SU-DHL-6 (cell line): ENCODE data around the gene APCDD1.

Experiments used
- H2AFZ ChIP-seq: fragments of 200-600 bp; sonication (generic); 2 replicates; pipeline ENCODE4 v1.6.1; 2014; ENCODE audit warnings: low read depth, mild to moderate bottlenecking, moderate library complexity, mixed read lengths, antibody characterized with exemption, low read length; ENCODE audit not compliant: severe bottlenecking
- H3F3A ChIP-seq: fragments of 200-600 bp; shearing (Covaris generic); 2 replicates; pipeline ENCODE4 v1.6.0; 2016; ENCODE audit warnings: antibody characterized with exemption, mild to moderate bottlenecking; ENCODE audit not compliant: insufficient read depth
- H3K27ac ChIP-seq: fragments of 200-600 bp; sonication (generic); 2 replicates; pipeline ENCODE4 v1.5.1; 2016; ENCODE audit warnings: low read depth, mild to moderate bottlenecking, low read length, moderate library complexity, mixed read lengths
- H3K27me3 ChIP-seq: fragments of 200-600 bp; sonication (generic), shearing (Covaris generic); 2 replicates; pipeline ENCODE4 v1.6.0; 2014; ENCODE audit warnings: mild to moderate bottlenecking, low read length
- H3K36me3 ChIP-seq: fragments of 200-600 bp; sonication (generic); 2 replicates; pipeline ENCODE4 v1.6.1; 2014; ENCODE audit warnings: mild to moderate bottlenecking, low read length, mixed read lengths
- H3K4me2 ChIP-seq: fragments of 300-600, 200-600 bp; shearing (Covaris generic), sonication (generic); 2 replicates; pipeline ENCODE4 v1.6.0; 2014; ENCODE audit warnings: low read length, low read depth, mild to moderate bottlenecking; ENCODE audit not compliant: poor library complexity, severe bottlenecking
- H3K4me3 ChIP-seq: fragments of 200-600 bp; sonication (generic); 2 replicates; pipeline ENCODE4 v1.5.1; 2014; ENCODE audit warnings: antibody characterized with exemption, low read length, mild to moderate bottlenecking, mixed read lengths; ENCODE audit not compliant: insufficient read depth, poor library complexity, severe bottlenecking
- H3K79me2 ChIP-seq: fragments of 200-600 bp; sonication (generic); 2 replicates; pipeline ENCODE4 v1.6.1; 2014; ENCODE audit warnings: mild to moderate bottlenecking, low read length, moderate library complexity; ENCODE audit not compliant: insufficient read depth
- H3K9ac ChIP-seq: fragments of 200-600 bp; sonication (generic); 2 replicates; pipeline ENCODE4 v1.7.0; 2014; ENCODE audit warnings: mild to moderate bottlenecking, low read length
- H3K9me2 ChIP-seq: fragments of 200-600 bp; sonication (generic); replicated peaks from 2 replicates; pipeline ENCODE4 v1.6.1; 2014; ENCODE audit warnings: low read length; ENCODE audit not compliant: insufficient read depth
- H3K9me3 ChIP-seq: fragments of 200-600 bp; sonication (generic); 2 replicates; pipeline ENCODE4 v1.6.1; 2014; ENCODE audit warnings: low read length, mixed read lengths; ENCODE audit not compliant: insufficient read depth
- H4K20me1 ChIP-seq: fragments of 200-600 bp; sonication (generic); 2 replicates; pipeline ENCODE4 v1.6.1; 2014; ENCODE audit warnings: low read depth, mild to moderate bottlenecking, antibody characterized with exemption, low read length, moderate library complexity, mixed read lengths
- EZH2phosphoT487 ChIP-seq: fragments of 200-600 bp; sonication (generic), shearing (Covaris generic); conservative IDR thresholded peaks from 2 replicates; pipeline ENCODE4 v1.6.1; 2018; ENCODE audit warnings: mild to moderate bottlenecking, antibody characterized with exemption, low read length, moderate library complexity, mixed read lengths
- TF ChIP-seq, protein P1 (sequence below): fragments of 200-600 bp; sonication (generic); IDR thresholded peaks from one replicate; pipeline ENCODE4 v1.5.1; 2017; ENCODE audit warnings: antibody characterized with exemption, mild to moderate bottlenecking, low read length, moderate library complexity; ENCODE audit not compliant: insufficient read depth, poor library complexity, severe bottlenecking

APCDD1 gene

DNA sequence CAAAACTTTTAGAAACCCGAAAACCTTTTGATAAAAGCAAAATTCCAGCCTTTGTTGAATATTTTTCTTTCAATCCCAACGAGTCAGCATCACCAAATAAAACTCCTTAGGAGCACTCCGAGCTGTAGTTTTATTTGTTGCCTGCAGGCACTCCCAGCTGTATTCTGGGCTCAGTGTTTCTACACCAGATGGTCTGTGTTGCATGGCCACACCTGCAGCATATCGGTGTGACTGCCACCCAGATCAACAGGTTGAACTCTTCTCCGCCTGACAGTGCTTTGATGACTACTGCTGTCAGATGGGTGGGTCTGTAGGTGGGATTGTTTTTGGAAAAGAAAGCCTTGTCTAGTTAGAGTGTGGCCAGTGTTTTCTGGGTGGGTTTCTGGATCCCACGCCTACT is 32.7 kb downstream of the APCDD1 start:
- H3K4me2 ChIP-seq, result no peak overlapping the region
- H3K27ac ChIP-seq, result no peak overlapping the region
- H3K27me3 ChIP-seq, result no peaks in the 10 kb centered on the region
- no peak overlapping the region for H2AFZ ChIP-seq
- no peak overlapping the region for H3K4me3 ChIP-seq
- TF ChIP-seq, protein P1, sequence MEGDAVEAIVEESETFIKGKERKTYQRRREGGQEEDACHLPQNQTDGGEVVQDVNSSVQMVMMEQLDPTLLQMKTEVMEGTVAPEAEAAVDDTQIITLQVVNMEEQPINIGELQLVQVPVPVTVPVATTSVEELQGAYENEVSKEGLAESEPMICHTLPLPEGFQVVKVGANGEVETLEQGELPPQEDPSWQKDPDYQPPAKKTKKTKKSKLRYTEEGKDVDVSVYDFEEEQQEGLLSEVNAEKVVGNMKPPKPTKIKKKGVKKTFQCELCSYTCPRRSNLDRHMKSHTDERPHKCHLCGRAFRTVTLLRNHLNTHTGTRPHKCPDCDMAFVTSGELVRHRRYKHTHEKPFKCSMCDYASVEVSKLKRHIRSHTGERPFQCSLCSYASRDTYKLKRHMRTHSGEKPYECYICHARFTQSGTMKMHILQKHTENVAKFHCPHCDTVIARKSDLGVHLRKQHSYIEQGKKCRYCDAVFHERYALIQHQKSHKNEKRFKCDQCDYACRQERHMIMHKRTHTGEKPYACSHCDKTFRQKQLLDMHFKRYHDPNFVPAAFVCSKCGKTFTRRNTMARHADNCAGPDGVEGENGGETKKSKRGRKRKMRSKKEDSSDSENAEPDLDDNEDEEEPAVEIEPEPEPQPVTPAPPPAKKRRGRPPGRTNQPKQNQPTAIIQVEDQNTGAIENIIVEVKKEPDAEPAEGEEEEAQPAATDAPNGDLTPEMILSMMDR, result no peak
- no peak for TF ChIP-seq EZH2phosphoT487
- no peak overlapping the region for H3K9ac ChIP-seq
- no peaks in the 10 kb centered on the region for H3K36me3 ChIP-seq
- no peaks in the 10 kb centered on the region for H3K79me2 ChIP-seq
- H3F3A ChIP-seq, result no peaks in the 10 kb centered on the region
- no peaks in the 10 kb centered on the region for H4K20me1 ChIP-seq
- H3K9me2 ChIP-seq, result no peaks in the 10 kb centered on the region
- no peaks in the 10 kb centered on the region for H3K9me3 ChIP-seq

DNA sequence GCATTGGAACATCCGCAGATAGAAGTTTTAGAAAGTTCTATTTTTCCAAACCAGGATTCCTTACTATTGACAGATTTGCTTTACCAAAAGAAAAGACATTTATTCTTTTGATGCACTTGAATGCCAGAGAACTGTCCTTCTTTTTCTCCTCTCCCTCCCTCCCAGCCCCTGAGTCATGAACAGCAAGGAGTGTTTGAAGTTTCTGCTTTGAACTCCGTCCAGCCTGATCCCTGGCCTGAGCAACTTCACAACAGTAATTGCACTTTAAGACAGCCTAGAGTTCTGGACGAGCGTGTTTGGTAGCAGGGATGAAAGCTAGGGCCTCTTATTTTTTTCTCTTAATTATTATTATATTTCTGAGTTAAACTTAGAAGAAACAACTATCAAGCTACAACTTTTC is 33.6 kb downstream of the APCDD1 start:
- H3K4me2 ChIP-seq, result no peak overlapping the region

DNA sequence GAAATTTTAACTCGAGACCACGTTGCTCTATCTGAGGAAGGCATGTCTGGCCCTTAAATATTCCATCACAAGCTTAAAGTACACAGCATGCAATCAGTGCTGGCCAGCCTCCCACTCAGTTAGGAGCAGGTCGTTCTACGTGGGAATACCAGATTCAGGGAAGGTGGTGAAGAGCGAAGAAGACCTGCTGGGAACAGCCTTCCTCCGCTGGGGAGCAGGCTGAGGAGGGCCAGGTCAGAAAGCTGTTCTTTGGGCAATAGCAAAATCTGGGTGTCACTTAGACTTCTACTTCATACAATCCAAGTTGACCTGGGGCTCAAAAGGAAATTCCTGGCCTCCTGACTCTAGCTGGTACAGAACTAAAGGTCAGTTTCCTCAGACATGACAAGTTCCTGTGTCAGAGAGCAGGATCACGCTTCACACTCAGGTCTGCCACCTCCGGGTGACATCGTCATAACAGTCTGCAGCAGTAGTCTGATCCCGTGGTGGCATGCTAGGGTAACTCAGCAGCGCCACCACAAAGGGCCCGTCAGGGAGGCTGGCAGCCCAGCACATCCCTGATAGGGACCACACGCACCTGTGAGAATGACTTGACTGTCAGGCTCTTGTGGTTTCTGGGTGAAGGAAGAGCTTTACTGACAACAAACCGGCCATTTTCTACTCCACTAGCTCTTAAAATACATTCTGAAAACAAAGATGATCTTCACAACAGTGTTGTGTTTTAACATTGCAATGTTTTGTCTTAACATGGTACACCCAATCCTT is 36.1 kb downstream of the APCDD1 start:
- Histone ChIP-seq H3K79me2 (no peaks in the 10 kb centered on the region), H3K9me3 (no peaks in the 10 kb centered on the region), H3K9me2 (no peaks in the 10 kb centered on the region), H3K4me3 (no peak overlapping the region), H3K36me3 (no peaks in the 10 kb centered on the region), H3K27ac (no peak overlapping the region), H3K9ac (no peak overlapping the region), H4K20me1 (no peaks in the 10 kb centered on the region), H2AFZ (peak overlapping the region; percentile 80), H3K27me3 (no peaks in the 10 kb centered on the region), H3K4me2 (no peak overlapping the region), H3F3A (no peaks in the 10 kb centered on the region)
- TF ChIP-seq EZH2phosphoT487, result no peak
- TF ChIP-seq, protein P1, result peak; percentile 63

More for the DNA sequence above, 33.6 kb downstream of the APCDD1 start:
- Histone ChIP-seq H3K9me3 (no peaks in the 10 kb centered on the region), H4K20me1 (no peaks in the 10 kb centered on the region), H3F3A (no peaks in the 10 kb centered on the region), H2AFZ (no peak overlapping the region), H3K27ac (no peak overlapping the region), H3K79me2 (no peaks in the 10 kb centered on the region), H3K4me3 (no peak overlapping the region), H3K9me2 (no peaks in the 10 kb centered on the region), H3K36me3 (no peaks in the 10 kb centered on the region), H3K27me3 (no peaks in the 10 kb centered on the region), H3K9ac (no peak overlapping the region)
- TF ChIP-seq, protein P1, result no peak
- TF ChIP-seq EZH2phosphoT487, result no peak
